ENCODE results near the gene ITSN1.
"Not testable (repeated sequence)": the region's sequence is repeated elsewhere in the genome, so short reads cannot be mapped to it uniquely, and the experiment has no call there.

Gene ITSN1

GRCh38 chr21:33770542-33770941 lies 128.2 kb downstream of the ITSN1 start:
- DNase-seq (ENCODE audit: low read depth), result no peak

GRCh38 chr21:33771976-33772375 lies 129.7 kb downstream of the ITSN1 start:
- DNase-seq (ENCODE audit: low read depth), result no peak

- no peak for DNase-seq (ENCODE audit: low read depth)
Observed at GRCh38 chr21:33774551-33774950, 132.2 kb downstream of the ITSN1 start.

- DNase-seq (ENCODE audit: low read depth), result no peak
Observed at GRCh38 chr21:33775100-33775828, 133.0 kb downstream of the ITSN1 start.

- no peak for DNase-seq (ENCODE audit: low read depth)
Observed at GRCh38 chr21:33780631-33781030, 138.3 kb downstream of the ITSN1 start.

GRCh38 chr21:33781121-33781520 lies 138.8 kb downstream of the ITSN1 start:
- no peak for DNase-seq (ENCODE audit: low read depth)

- DNase-seq (ENCODE audit: low read depth), result no peak
Observed at GRCh38 chr21:33783187-33783979, 141.1 kb downstream of the ITSN1 start.

GRCh38 chr21:33787431-33787830 lies 145.1 kb downstream of the ITSN1 start:
- no peak for DNase-seq (ENCODE audit: low read depth)

GRCh38 chr21:33788438-33788837 lies 146.1 kb downstream of the ITSN1 start:
- DNase-seq (ENCODE audit: low read depth), result not testable (repeated sequence)

GRCh38 chr21:33789697-33790096 lies 147.4 kb downstream of the ITSN1 start:
- DNase-seq (ENCODE audit: low read depth), result no peak

- no peak for DNase-seq (ENCODE audit: low read depth)
Observed at GRCh38 chr21:33791073-33791472, 148.8 kb downstream of the ITSN1 start.

GRCh38 chr21:33794596-33794995 lies 152.3 kb downstream of the ITSN1 start:
- DNase-seq (ENCODE audit: low read depth), result no peak

GRCh38 chr21:33797565-33797964 lies 155.3 kb downstream of the ITSN1 start:
- no peak for DNase-seq (ENCODE audit: low read depth)

- no peak for DNase-seq (ENCODE audit: low read depth)
Observed at GRCh38 chr21:33799378-33800090, 157.2 kb downstream of the ITSN1 start.

GRCh38 chr21:33800753-33801423 lies 158.6 kb downstream of the ITSN1 start:
- DNase-seq (ENCODE audit: low read depth), result no peak

GRCh38 chr21:33801424-33802405 lies 159.4 kb downstream of the ITSN1 start:
- DNase-seq (ENCODE audit: low read depth), result no peak

- DNase-seq (ENCODE audit: low read depth), result no peak
Observed at GRCh38 chr21:33802481-33802880, 160.2 kb downstream of the ITSN1 start.

- no peak for DNase-seq (ENCODE audit: low read depth)
Observed at GRCh38 chr21:33808715-33809367, 166.5 kb downstream of the ITSN1 start.

GRCh38 chr21:33810766-33811165 lies 168.5 kb downstream of the ITSN1 start:
- no peak for DNase-seq (ENCODE audit: low read depth)
